ENCODE measurements around the gene DHX35. TPM values are rescaled to one million over a fixed set of nuclear protein-coding genes. Genes with fewer than 3 reads are reported as not detected.

DHX35 gene
- total RNA-seq, 1 experiment from 2014 or later, result 12.1 TPM

- CTCF ChIA-PET, result no interaction called here
- H3K36me3 ChIP-seq (ENCODE audit: low read depth), result peaks cover 37% of the 10 kb centered on the region
- H4K20me1 ChIP-seq (ENCODE audit: insufficient read depth), result 0 out of 2 replicates have a peak, but pooled peaks cover 3% of the 10 kb centered on the region
- no peaks in the 10 kb centered on the region for H3K4me1 ChIP-seq (replicated peaks; ENCODE audit: insufficient read depth)
- H3K4me2 ChIP-seq, result no peak overlapping the region
- no peaks in the 10 kb centered on the region; the same call in 1 of the 2 replicates for H3F3A ChIP-seq (ENCODE audit: insufficient read depth, low read depth)
- no peak for DNase-seq
- H3K9me3 ChIP-seq (ENCODE audit: insufficient read depth, low read depth), result no peaks in the 10 kb centered on the region
- peaks cover 19% of the 10 kb centered on the region; the same call in 1 of the 2 replicates for H3K79me2 ChIP-seq (ENCODE audit: low read depth)
- intact Hi-C loops (cut with micrococcal nuclease; ENCODE audit: unreplicated experiment), result no loop called here
- no peaks in the 10 kb centered on the region for H3K9me2 ChIP-seq (ENCODE audit: insufficient read depth)
- no peak overlapping the region for H2AFZ ChIP-seq
- no peak overlapping the region for H3K4me3 ChIP-seq
- no peaks in the 10 kb centered on the region for H3K27me3 ChIP-seq (ENCODE audit: insufficient read depth, low read depth)
- no peak for TF ChIP-seq EZH2 (IDR thresholded peaks at IDR 0.05; ENCODE audit: low read depth)
- no peak for TF ChIP-seq CTCF (conservative IDR thresholded peaks at IDR 0.05)
- no TSS peak for BruUV-seq (replicated peaks)
- H3K27ac ChIP-seq, result no peak overlapping the region
- POLR2A ChIA-PET (ENCODE audit: unreplicated experiment), result no interaction called here
These were observed 14.2 kb upstream of the DHX35 start for GRCh38 chr20:38947931-38948362.

- Histone ChIP-seq H3K27ac (no peak overlapping the region), H3K36me3 (ENCODE audit: low read depth) (peaks cover 32% of the 10 kb centered on the region), H3K27me3 (ENCODE audit: insufficient read depth, low read depth) (no peaks in the 10 kb centered on the region), H3K4me2 (no peak overlapping the region), H4K20me1 (ENCODE audit: insufficient read depth) (no peaks in the 10 kb centered on the region), H3K9me2 (ENCODE audit: insufficient read depth) (no peaks in the 10 kb centered on the region), H3K4me1 (replicated peaks; ENCODE audit: insufficient read depth) (no peaks in the 10 kb centered on the region), H3K9me3 (ENCODE audit: insufficient read depth, low read depth) (no peaks in the 10 kb centered on the region), H3K79me2 (ENCODE audit: low read depth) (no peaks in the 10 kb centered on the region; the same call in 1 of the 2 replicates), H3K4me3 (no peak overlapping the region), H2AFZ (no peak overlapping the region), H3F3A (ENCODE audit: insufficient read depth, low read depth) (no peaks in the 10 kb centered on the region)
- DNase-seq, result no peak
- intact Hi-C loops (cut with micrococcal nuclease; ENCODE audit: unreplicated experiment), result no loop called here
- CTCF ChIA-PET, result no interaction called here
- POLR2A ChIA-PET (ENCODE audit: unreplicated experiment), result no interaction called here
- BruUV-seq (replicated peaks), result no TSS peak
- TF ChIP-seq CTCF (conservative IDR thresholded peaks at IDR 0.05) (no peak), EZH2 (IDR thresholded peaks at IDR 0.05; ENCODE audit: low read depth) (no peak)
These were observed 11.9 kb upstream of the DHX35 start for GRCh38 chr20:38950254-38950653.

- H4K20me1 ChIP-seq (ENCODE audit: insufficient read depth), result no peaks in the 10 kb centered on the region
- no TSS peak for BruUV-seq (replicated peaks)
- H3K9me2 ChIP-seq (ENCODE audit: insufficient read depth), result no peaks in the 10 kb centered on the region
- TF ChIP-seq EZH2 (IDR thresholded peaks at IDR 0.05; ENCODE audit: low read depth), result no peak
- TF ChIP-seq CTCF (conservative IDR thresholded peaks at IDR 0.05), result no peak
- no peaks in the 10 kb centered on the region for H3K9me3 ChIP-seq (ENCODE audit: insufficient read depth, low read depth)
- H3K36me3 ChIP-seq (ENCODE audit: low read depth), result peaks cover 28% of the 10 kb centered on the region
- no peak overlapping the region for H3K27ac ChIP-seq
- POLR2A ChIA-PET (ENCODE audit: unreplicated experiment), result no interaction called here
- no peak overlapping the region for H2AFZ ChIP-seq
- H3K4me1 ChIP-seq (replicated peaks; ENCODE audit: insufficient read depth), result no peaks in the 10 kb centered on the region
- no peak overlapping the region for H3K4me2 ChIP-seq
- no peak for DNase-seq
- intact Hi-C loops (cut with micrococcal nuclease; ENCODE audit: unreplicated experiment), result no loop called here
- no peak overlapping the region for H3K4me3 ChIP-seq
- H3F3A ChIP-seq (ENCODE audit: insufficient read depth, low read depth), result no peaks in the 10 kb centered on the region; the same call in 1 of the 2 replicates
- H3K27me3 ChIP-seq (ENCODE audit: insufficient read depth, low read depth), result no peaks in the 10 kb centered on the region
- CTCF ChIA-PET, result no interaction called here
- H3K79me2 ChIP-seq (ENCODE audit: low read depth), result no peaks in the 10 kb centered on the region; the same call in 1 of the 2 replicates
These were observed 10.5 kb upstream of the DHX35 start for GRCh38 chr20:38951611-38952010.
